ENCODE measurements around the gene DNHD1. TPM values are rescaled to one million over a fixed set of nuclear protein-coding genes. Genes with fewer than 3 reads are reported as not detected.

DNHD1 gene
- total and polyA plus RNA-seq, 2 of the 13 experiments (the other 11 are each of a cell fraction or from before 2014, with no cell fraction given): 2.7 to 9.3 TPM

GRCh38 chr11:6603287-6604080, 106.4 kb downstream of the DNHD1 start, which contains the start of the genes ILK and RRP8 (continued):
- TF ChIP-seq ZNF230 (CRISPR knock-in tag; IDR thresholded peaks at IDR 0.05) (no peak), IRF1 (CRISPR knock-in tag; IDR thresholded peaks at IDR 0.05; ENCODE audit: low read depth) (no peak), IKZF5 (CRISPR knock-in tag; IDR thresholded peaks at IDR 0.05) (peak; percentile 100), ZNF30 (CRISPR knock-in tag; IDR thresholded peaks at IDR 0.05) (peak; percentile 70; the same call in 1 of the 2 replicates), IKZF1 (IDR thresholded peaks at IDR 0.05) (no peak), RFXANK (CRISPR knock-in tag; IDR thresholded peaks at IDR 0.05) (peak; percentile 93), TRAFD1 (CRISPR knock-in tag; IDR thresholded peaks at IDR 0.05; ENCODE audit: borderline replicate concordance) (no peak), HCFC1 (IDR thresholded peaks at IDR 0.05; ENCODE audit: low read depth, low read length) (peak; percentile 50; the same call in 1 of the 2 replicates), ZNF740 (CRISPR knock-in tag; IDR thresholded peaks at IDR 0.05) (no peak), CAMTA2 (CRISPR knock-in tag; IDR thresholded peaks at IDR 0.05; ENCODE audit: borderline replicate concordance) (no peak), TFDP2 (CRISPR knock-in tag; IDR thresholded peaks at IDR 0.05) (peak; percentile 84), NFYC (CRISPR knock-in tag; IDR thresholded peaks at IDR 0.05) (no peak; the same call in 1 of the 2 replicates), TAF1 (CRISPR knock-in tag; IDR thresholded peaks at IDR 0.05) (peak; percentile 85; the same call in 1 of the 2 replicates), KLF6 (CRISPR knock-in tag; IDR thresholded peaks at IDR 0.05) (peak; percentile 78), ZNF672 (CRISPR knock-in tag; IDR thresholded peaks at IDR 0.05) (no peak), TBP (CRISPR knock-in tag; IDR thresholded peaks at IDR 0.05) (no peak), ZNF567 (CRISPR knock-in tag; IDR thresholded peaks at IDR 0.05; ENCODE audit: borderline replicate concordance) (no peak; the same call in 1 of the 2 replicates), PRMT3 (CRISPR knock-in tag; IDR thresholded peaks at IDR 0.05; ENCODE audit: borderline replicate concordance, low read depth) (0 out of 2 replicates have a peak, but pooled peaks have one; percentile 34), ZNF264 (CRISPR knock-in tag; IDR thresholded peaks at IDR 0.05) (no peak; the same call in 1 of the 2 replicates), TBX3 (IDR thresholded peaks at IDR 0.05; ENCODE audit: borderline replicate concordance) (no peak), ZNF670 (CRISPR knock-in tag; IDR thresholded peaks at IDR 0.05; ENCODE audit: borderline replicate concordance) (peak; percentile 90), ZFYVE20 (CRISPR knock-in tag; IDR thresholded peaks at IDR 0.05; ENCODE audit: borderline replicate concordance, low read depth) (0 out of 2 replicates have a peak, but pooled peaks have one; percentile 16), IRF2 (CRISPR knock-in tag; IDR thresholded peaks at IDR 0.05) (peak; percentile 76; the same call in 1 of the 2 replicates), FOXK2 (IDR thresholded peaks at IDR 0.05) (no peak), RFXAP (CRISPR knock-in tag; IDR thresholded peaks at IDR 0.05; ENCODE audit: borderline replicate concordance) (no peak; the same call in 1 of the 2 replicates), ZNF138 (CRISPR knock-in tag; IDR thresholded peaks at IDR 0.05; ENCODE audit: low read depth) (peak; percentile 70; the same call in 1 of the 2 replicates)

Data from HepG2 (cell line).